Duodenal mucosa (tissue), 2 donors: ENCODE measurements around the gene ARID5B.
A peak's percentile ranks its signal among the peaks of the same experiment; 100 is the strongest.

Experiments used
- H3K27ac ChIP-seq: one replicate; pipeline ENCODE4 v1.7.0; 2013; ENCODE audit warnings: low read depth, low read length
- H3K27me3 ChIP-seq, 2 donors: one replicate each; pipeline ENCODE4 v1.7.0; 2013; ENCODE audit warnings: low read length in 2 of 2, control low read depth in 1 of 2; ENCODE audit not compliant: insufficient read depth in 2 of 2, control insufficient read depth in 1 of 2
- H3K36me3 ChIP-seq, 2 donors: one replicate each; pipeline ENCODE4 v1.7.0; 2013; ENCODE audit warnings: low read length in 2 of 2, control low read depth in 1 of 2; ENCODE audit not compliant: insufficient read depth in 2 of 2, control insufficient read depth in 1 of 2
- H3K4me1 ChIP-seq, 2 donors: one replicate each; pipeline ENCODE4 v1.7.0; 2013; ENCODE audit warnings: low read length in 2 of 2, control low read depth in 1 of 2; ENCODE audit not compliant: insufficient read depth in 2 of 2, control insufficient read depth in 1 of 2
- H3K4me3 ChIP-seq, 2 donors: one replicate each; pipeline ENCODE4 v1.7.0; 2013; ENCODE audit warnings: low read length in 2 of 2, low read depth in 1 of 2
- H3K9ac ChIP-seq, 2 donors: one replicate each; pipeline ENCODE4 v1.7.0; 2013; ENCODE audit warnings: low read length in 2 of 2, low read depth in 1 of 2
- H3K9me3 ChIP-seq, 2 donors: one replicate each; pipeline ENCODE4 v1.7.0; 2013; ENCODE audit warnings: low read length in 2 of 2, control low read depth in 1 of 2; ENCODE audit not compliant: control insufficient read depth in 1 of 2

Gene ARID5B

GRCh38 chr10:61869041-61869675 lies 32.3 kb upstream of the ARID5B start:
- H3K4me3 ChIP-seq: peak overlapping the region; percentile 34 to 56
- H3K27ac ChIP-seq: no peak overlapping the region
- peak overlapping the region in 1 of 2 donors; percentile 25 for H3K9ac ChIP-seq
- H3K4me1 ChIP-seq: peaks cover 6 to 11% of the 10 kb centered on the region in 2 donors
- no peaks in the 10 kb centered on the region for H3K36me3 ChIP-seq
- no peaks in the 10 kb centered on the region for H3K27me3 ChIP-seq
- no peaks in the 10 kb centered on the region for H3K9me3 ChIP-seq

DNA sequence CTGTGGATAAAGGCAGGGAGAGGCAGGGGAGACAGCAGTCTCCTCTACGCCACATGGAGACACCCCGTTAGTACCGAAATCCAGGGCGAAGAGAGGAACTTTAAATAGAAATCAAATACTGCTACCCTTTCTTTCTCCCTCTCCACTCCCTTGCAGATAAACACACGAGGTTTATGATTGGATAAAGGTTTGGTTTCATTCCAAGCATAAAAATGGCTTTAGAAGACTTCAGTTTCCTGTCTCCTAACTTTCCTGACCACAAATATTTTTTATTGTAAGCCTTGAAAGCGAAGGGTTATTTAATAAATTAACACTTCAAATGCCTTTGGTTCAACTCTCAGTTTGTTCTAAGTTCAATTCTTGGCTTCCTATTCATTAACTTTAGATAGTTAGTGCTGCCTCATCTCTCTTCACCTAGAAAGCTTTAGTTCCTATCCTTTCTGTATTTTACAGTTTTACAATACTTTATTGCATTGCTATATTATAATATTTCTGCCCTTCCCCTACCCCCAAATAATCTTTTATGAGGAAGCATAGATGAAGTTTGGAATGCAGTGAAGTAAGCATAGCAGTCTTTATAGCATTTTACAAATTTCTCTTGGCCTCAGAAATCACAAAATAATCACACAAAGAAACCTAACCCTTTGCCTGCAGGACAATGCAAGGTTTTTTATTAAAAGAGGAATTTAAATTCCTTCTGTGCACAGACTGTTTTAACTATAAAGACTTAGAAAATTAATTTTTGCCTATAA lies 31.5 kb upstream of the ARID5B start:
- H3K9ac ChIP-seq: peak overlapping the region in 1 of 2 donors; percentile 25
- no peaks in the 10 kb centered on the region for H3K9me3 ChIP-seq
- no peak overlapping the region for H3K27ac ChIP-seq
- H3K36me3 ChIP-seq: no peaks in the 10 kb centered on the region
- H3K4me1 ChIP-seq: peaks cover 6 to 11% of the 10 kb centered on the region in 2 donors
- H3K4me3 ChIP-seq: peak overlapping the region; percentile 34 to 56
- no peaks in the 10 kb centered on the region for H3K27me3 ChIP-seq

- peaks cover 6 to 11% of the 10 kb centered on the region in 2 donors for H3K4me1 ChIP-seq
- H3K27me3 ChIP-seq: no peaks in the 10 kb centered on the region
- no peaks in the 10 kb centered on the region for H3K9me3 ChIP-seq
- H3K27ac ChIP-seq: no peak overlapping the region
- H3K4me3 ChIP-seq: no peak overlapping the region
- H3K9ac ChIP-seq: no peak overlapping the region
- no peaks in the 10 kb centered on the region for H3K36me3 ChIP-seq
Observed at GRCh38 chr10:61870526-61870895, 31.0 kb upstream of the ARID5B start.

GRCh38 chr10:61871487-61871886 lies 30.0 kb upstream of the ARID5B start:
- Histone ChIP-seq H3K9ac (no peak overlapping the region), H3K4me3 (no peak overlapping the region)

DNA sequence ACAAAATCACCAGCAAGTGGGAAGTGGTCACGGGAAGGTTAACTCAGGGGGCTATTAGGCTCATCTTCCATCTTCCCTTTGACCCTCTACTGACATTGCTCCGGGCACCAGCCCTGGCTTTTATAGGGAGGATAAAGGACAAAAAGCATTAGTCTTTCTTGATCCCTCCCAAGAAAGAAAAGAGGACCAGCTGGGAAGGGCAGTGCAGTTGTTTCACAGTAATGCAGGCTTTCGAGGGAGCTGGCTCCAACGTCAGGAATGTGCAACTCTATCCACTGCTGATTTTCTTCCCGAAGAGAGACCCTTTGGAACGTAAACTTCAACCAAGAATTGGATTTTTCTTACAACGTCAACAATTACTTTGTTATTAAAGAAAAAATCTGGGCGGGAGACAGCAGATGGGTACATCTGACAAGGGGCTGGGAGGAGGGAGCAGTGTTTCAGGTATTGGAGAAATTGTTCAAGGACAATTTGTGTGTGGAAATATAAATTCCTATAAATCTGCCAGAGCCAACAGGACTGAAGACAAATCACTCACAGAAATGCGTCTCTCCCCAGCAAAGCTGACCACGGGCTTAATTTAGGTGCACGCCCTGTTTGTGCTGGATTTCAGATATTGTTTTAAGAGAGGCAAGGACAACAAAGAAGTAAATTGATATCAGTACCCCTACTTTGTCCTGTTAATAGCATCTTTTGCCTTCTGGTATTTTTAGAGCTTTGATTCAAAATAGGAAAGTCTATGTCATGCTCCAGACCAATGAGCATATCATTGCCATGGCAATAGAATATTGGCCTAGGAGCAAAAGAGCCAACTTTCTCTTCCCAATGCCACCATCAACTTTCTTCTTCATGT lies 23.4 kb upstream of the ARID5B start:
- Histone ChIP-seq H3K36me3 (no peaks in the 10 kb centered on the region), H3K27me3 (no peaks in the 10 kb centered on the region)

More at GRCh38 chr10:61871487-61871886, 30.0 kb upstream of the ARID5B start:
- Histone ChIP-seq H3K9me3 (no peaks in the 10 kb centered on the region), H3K27me3 (no peaks in the 10 kb centered on the region), H3K27ac (no peak overlapping the region), H3K36me3 (no peaks in the 10 kb centered on the region), H3K4me1 (peaks cover 6 to 14% of the 10 kb centered on the region in 2 donors)

GRCh38 chr10:61878740-61879068 lies 22.8 kb upstream of the ARID5B start:
- Histone ChIP-seq H3K9me3 (no peaks in the 10 kb centered on the region), H3K4me3 (no peak overlapping the region), H3K4me1 (peaks cover 0 to 3% of the 10 kb centered on the region in 2 donors), H3K27me3 (no peaks in the 10 kb centered on the region), H3K36me3 (no peaks in the 10 kb centered on the region), H3K27ac (no peak overlapping the region), H3K9ac (no peak overlapping the region)

More for the DNA sequence above, 23.4 kb upstream of the ARID5B start:
- no peak overlapping the region for H3K27ac ChIP-seq
- no peaks in the 10 kb centered on the region for H3K9me3 ChIP-seq
- peaks cover 0 to 3% of the 10 kb centered on the region in 2 donors for H3K4me1 ChIP-seq
- H3K9ac ChIP-seq: no peak overlapping the region
- H3K4me3 ChIP-seq: no peak overlapping the region

GRCh38 chr10:61882621-61883370 lies 18.7 kb upstream of the ARID5B start:
- Histone ChIP-seq H3K4me1 (no peaks in the 10 kb centered on the region), H3K4me3 (no peak overlapping the region), H3K27ac (no peak overlapping the region), H3K9me3 (no peaks in the 10 kb centered on the region), H3K36me3 (no peaks in the 10 kb centered on the region), H3K9ac (no peak overlapping the region), H3K27me3 (no peaks in the 10 kb centered on the region)

DNA sequence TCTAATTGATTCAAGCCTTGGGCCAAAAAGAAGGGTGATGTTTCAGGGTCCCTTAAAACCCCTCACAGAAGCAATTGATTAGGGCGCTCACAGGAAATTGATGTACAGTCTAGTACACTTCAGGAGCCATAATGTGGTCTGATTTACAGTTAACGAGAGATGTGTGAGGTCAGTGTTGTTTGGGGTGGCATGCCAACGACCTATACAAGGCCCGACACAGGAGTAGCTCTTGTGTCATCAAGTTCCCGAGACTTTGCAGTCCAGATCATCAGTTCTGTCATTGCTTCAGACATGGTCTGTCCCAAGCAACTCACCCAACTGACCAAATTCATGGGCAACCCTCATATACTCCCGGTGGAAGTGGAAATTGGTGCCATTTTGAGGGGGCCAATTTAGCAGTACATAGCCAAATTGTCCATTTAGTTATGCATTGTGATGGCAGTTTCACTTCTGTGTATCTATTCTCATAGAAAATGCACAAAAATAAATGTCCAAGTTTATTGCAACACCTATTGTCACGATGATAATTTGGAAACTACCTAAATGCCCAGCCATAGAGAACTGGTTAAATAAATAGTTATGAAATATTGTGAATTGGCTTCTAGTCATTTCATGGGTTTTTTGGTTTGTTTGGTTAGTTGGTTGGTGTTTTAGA lies 18.0 kb upstream of the ARID5B start:
- Histone ChIP-seq H3K4me1 (no peaks in the 10 kb centered on the region), H3K9me3 (no peaks in the 10 kb centered on the region), H3K4me3 (no peak overlapping the region), H3K36me3 (no peaks in the 10 kb centered on the region), H3K9ac (no peak overlapping the region), H3K27ac (no peak overlapping the region), H3K27me3 (no peaks in the 10 kb centered on the region)

DNA sequence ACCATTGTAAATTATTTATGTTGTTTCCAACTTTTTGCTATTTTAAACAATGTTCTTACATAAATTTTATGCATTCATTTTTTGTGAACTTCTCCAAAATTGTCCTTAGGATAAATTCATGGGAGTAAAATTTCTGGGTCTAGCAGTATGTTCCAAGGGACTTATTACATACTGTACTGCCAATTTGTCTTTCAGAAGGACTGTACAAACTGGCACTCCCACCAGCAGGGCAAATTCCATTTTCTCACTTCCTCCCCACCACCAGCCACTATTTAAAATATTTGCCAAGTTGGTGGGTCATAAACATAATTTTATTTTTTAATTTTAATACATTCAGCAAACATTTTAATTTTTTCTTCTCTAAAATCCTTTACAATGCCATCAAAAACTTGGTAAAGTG lies 13.7 kb upstream of the ARID5B start:
- H3K27me3 ChIP-seq: no peaks in the 10 kb centered on the region

More for the DNA sequence above, 13.7 kb upstream of the ARID5B start:
- Histone ChIP-seq H3K4me1 (no peaks in the 10 kb centered on the region), H3K36me3 (no peaks in the 10 kb centered on the region), H3K9ac (no peak overlapping the region), H3K27ac (no peak overlapping the region), H3K4me3 (no peak overlapping the region), H3K9me3 (no peaks in the 10 kb centered on the region)
